Measurements from ENCODE around the gene TEC. TPM values are rescaled to one million over a fixed set of nuclear protein-coding genes. Genes with fewer than 3 reads are reported as not detected.
"Not testable (repeated sequence)": the region's sequence is repeated elsewhere in the genome, so short reads cannot be mapped to it uniquely, and the experiment has no call there.

The TEC gene
- polyA plus RNA-seq, 1 donor from 2014 or later: 4.0 TPM

- not testable (repeated sequence) for H3K27ac Mint-ChIP-seq, H3K4me3 Mint-ChIP-seq, H3K36me3 Mint-ChIP-seq, H3K27me3 Mint-ChIP-seq, H3K4me1 Mint-ChIP-seq
- H3K9me3 Mint-ChIP-seq: peaks cover 7 to 22% (median 11%) of the 10 kb centered on the region in 3 donors
These were observed 16.4 kb upstream of the TEC start for GRCh38 chr4:48286060-48286459.

DNA sequence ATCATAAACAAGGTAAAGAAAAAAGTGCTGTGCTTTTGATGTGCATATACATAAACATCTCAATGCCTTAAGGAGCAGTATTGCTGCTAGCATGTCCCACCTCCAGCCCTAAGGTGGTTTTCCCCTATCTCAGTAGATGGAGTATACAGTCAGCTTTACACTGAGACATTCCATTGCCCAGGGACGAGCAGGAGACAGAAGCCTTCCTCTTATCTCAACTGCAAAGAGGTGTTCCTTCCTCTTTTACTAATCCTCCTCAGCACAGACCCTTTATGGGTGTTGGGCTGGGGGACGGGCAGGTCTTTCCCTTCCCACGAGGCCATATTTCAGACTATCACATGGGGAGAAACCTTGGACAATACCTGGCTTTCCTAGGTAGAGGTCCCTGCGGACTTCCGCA is 16.0 kb upstream of the TEC start:
- not testable (repeated sequence) for H3K36me3 Mint-ChIP-seq, H3K27me3 Mint-ChIP-seq, H3K27ac Mint-ChIP-seq, H3K4me1 Mint-ChIP-seq, H3K4me3 Mint-ChIP-seq
- peaks cover 7 to 23% (median 11%) of the 10 kb centered on the region in 3 donors for H3K9me3 Mint-ChIP-seq

DNA sequence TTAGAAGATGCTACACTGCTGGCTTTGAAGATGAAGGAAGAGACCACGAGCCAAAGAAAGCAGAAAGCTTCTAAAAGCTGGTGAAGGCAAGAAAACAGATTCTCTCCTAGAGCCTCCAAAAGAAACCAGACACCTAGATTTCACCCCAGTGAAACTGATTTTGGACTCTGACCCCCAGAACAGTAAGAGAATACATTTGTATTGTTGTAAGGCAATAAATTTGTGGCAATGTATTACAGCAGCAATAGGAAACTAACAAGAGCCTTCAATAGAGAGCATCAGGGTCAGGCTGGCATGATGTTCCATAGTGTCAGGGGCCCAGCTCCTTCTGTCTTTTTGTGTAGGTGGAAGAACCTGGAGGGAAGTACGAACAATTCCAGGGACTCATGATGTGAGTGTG is 6.0 kb upstream of the TEC start:
- Mint-ChIP-seq H3K9me3 (peaks cover 0 to 2% (median 0%) of the 10 kb centered on the region in 3 donors), H3K4me3 (no peak overlapping the region), H3K4me1 (peaks cover 0 to 8% (median 2%) of the 10 kb centered on the region in 3 donors), H3K36me3 (peaks cover 2% of the 10 kb centered on the region), H3K27ac (peak overlapping the region in 1 of 3 donors; percentile 55), H3K27me3 (no peaks in the 10 kb centered on the region)

DNA sequence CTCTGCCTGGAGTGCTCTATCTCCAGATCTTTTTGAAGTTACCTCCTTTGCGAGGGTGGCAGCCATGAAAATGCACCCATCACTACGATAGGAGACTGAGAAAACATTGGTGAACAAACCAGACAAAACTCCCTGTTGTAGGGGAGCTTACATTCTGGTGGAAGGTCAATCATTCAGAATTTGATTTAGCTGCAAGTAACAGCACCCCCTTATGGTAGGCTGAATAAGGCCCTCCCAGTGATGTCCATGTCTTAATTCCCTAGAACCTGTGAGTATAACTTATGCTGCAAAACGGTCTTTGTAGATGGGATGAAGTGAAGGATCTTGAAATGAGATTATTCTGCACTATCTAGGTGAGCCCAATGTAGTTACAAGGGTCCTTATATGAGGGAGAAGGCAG is 5.6 kb upstream of the TEC start:
- H3K27ac Mint-ChIP-seq: peak overlapping the region in 1 of 3 donors; percentile 55
- H3K9me3 Mint-ChIP-seq: peaks cover 0 to 2% (median 0%) of the 10 kb centered on the region in 3 donors
- H3K4me1 Mint-ChIP-seq: peaks cover 3 to 8% (median 5%) of the 10 kb centered on the region in 3 donors
- H3K4me3 Mint-ChIP-seq: no peak overlapping the region
- H3K36me3 Mint-ChIP-seq: peaks cover 2% of the 10 kb centered on the region
- no peaks in the 10 kb centered on the region for H3K27me3 Mint-ChIP-seq

DNA sequence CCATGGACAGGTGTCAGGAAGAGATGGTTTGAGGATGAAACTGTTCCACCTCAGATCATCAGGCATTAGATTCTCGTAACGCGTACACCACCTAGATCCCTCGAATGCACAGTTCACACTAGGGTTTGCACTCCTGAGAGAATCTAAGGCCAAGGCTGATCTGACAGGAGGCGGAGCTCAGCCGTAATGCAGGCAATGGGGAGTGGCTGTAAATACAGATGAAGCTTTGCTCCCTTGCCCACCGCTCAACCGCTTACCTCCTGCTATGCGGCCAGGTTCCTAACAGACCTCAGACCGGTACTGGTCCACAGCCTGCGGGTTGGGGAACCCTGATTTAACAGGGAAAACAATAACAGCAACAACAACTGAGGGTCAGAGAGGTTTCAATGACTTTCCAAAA is 2.0 kb upstream of the TEC start:
- no peaks in the 10 kb centered on the region for H3K27me3 Mint-ChIP-seq
- H3K9me3 Mint-ChIP-seq: no peaks in the 10 kb centered on the region
- H3K4me1 Mint-ChIP-seq: peaks cover 17 to 25% (median 18%) of the 10 kb centered on the region in 3 donors
- H3K36me3 Mint-ChIP-seq: no peaks in the 10 kb centered on the region
- peak overlapping the region in 1 of 3 donors; percentile 71 for H3K27ac Mint-ChIP-seq
- H3K4me3 Mint-ChIP-seq: peak overlapping the region in 1 of 4 donors; percentile 97

DNA sequence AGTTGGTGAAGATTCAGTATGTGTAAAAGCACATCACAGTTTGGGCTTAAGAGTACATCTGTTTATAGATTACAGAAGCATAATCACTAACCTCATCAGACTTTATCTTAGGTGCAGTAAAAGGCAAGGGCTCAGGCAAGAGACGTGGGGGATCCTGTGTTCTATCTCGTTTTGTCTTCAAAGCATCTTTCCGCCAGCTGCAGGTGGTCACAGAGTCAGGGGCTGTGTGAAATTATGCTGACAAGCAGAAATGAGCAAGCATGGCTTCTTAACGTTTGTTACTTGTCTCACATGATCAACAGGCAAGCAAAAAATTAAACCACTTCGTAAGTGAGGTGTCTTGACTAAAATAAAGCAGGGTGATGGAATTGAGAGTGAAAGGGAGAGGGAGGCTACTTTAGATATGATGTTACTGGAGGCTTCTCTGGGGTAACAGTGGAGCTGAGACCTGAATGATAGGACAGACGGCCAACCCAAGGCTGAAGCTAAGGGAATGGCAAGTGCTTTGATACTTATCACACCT is 1.4 kb upstream of the TEC start:
- H3K9me3 Mint-ChIP-seq: no peaks in the 10 kb centered on the region
- peak overlapping the region in 2 of 4 donors; percentile 94 to 97 for H3K4me3 Mint-ChIP-seq
- peak overlapping the region in 2 of 3 donors; percentile 91 to 95 for H3K27ac Mint-ChIP-seq
- H3K27me3 Mint-ChIP-seq: no peaks in the 10 kb centered on the region
- H3K4me1 Mint-ChIP-seq: peaks cover 17 to 25% (median 20%) of the 10 kb centered on the region in 3 donors
- no peaks in the 10 kb centered on the region for H3K36me3 Mint-ChIP-seq

DNA sequence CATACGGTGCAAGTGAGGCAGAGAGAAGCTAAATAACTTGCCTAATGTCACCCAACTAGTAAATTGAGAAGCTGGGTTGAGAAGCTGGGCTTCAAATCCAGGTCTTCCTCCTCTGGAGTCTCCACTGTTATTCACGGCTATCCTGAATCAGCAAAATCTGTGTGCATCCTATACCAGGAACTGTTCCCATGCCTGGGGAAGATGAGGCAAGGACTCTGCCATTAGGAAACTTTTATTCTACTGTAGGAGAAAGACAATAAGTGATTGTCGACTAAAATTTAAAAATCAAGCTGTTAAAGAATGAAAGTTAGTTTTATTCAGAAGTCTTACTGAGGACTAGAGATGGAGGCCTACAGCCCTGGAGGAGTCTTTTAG is 872 bp upstream of the TEC start:
- Mint-ChIP-seq H3K27me3 (no peaks in the 10 kb centered on the region), H3K9me3 (no peaks in the 10 kb centered on the region), H3K27ac (peak overlapping the region; percentile 91 to 95 (median 94)), H3K4me3 (peak overlapping the region; percentile 94 to 99 (median 98)), H3K36me3 (no peaks in the 10 kb centered on the region), H3K4me1 (peaks cover 17 to 25% (median 22%) of the 10 kb centered on the region in 3 donors)

- H3K9me3 Mint-ChIP-seq: no peaks in the 10 kb centered on the region
- H3K4me1 Mint-ChIP-seq: peaks cover 19 to 25% (median 24%) of the 10 kb centered on the region in 3 donors
- no peaks in the 10 kb centered on the region for H3K27me3 Mint-ChIP-seq
- peaks cover 2% of the 10 kb centered on the region for H3K36me3 Mint-ChIP-seq
- peak overlapping the region; percentile 94 to 99 (median 98) for H3K4me3 Mint-ChIP-seq
- peak overlapping the region; percentile 91 to 95 (median 94) for H3K27ac Mint-ChIP-seq
These were observed 354 bp upstream of the TEC start for GRCh38 chr4:48269861-48270522.

DNA sequence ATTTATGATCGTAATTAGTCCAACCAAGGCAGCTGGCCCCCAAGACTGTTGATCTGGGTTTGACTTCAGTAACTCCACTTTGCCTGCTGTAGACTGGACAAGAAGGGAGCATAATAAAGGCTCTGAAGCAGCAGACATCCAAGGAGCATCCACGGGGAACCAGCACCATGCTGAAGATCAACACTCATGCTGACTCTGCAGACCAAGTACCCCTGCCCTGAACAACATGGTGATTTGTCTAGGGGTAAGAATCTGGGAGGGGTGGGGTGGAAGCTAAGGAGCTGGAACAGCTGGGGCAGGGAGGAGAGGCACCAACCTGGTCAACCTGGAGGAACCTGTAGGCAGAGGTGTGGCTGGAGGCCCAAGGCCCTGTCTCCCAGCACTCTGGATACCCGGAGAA is 2.1 kb downstream of the TEC start:
- Mint-ChIP-seq H3K4me1 (peaks cover 26 to 27% (median 27%) of the 10 kb centered on the region in 3 donors), H3K27me3 (no peaks in the 10 kb centered on the region), H3K27ac (peak overlapping the region in 1 of 3 donors; percentile 59), H3K9me3 (no peaks in the 10 kb centered on the region), H3K36me3 (peaks cover 6% of the 10 kb centered on the region), H3K4me3 (peak overlapping the region in 3 of 4 donors; percentile 12 to 97 (median 77))

GRCh38 chr4:48266781-48267180 is 2.9 kb downstream of the TEC start:
- Mint-ChIP-seq H3K27me3 (no peaks in the 10 kb centered on the region), H3K4me3 (peak overlapping the region in 2 of 4 donors; percentile 10 to 97), H3K4me1 (peaks cover 28 to 29% (median 29%) of the 10 kb centered on the region in 3 donors), H3K27ac (no peak overlapping the region), H3K36me3 (peaks cover 6% of the 10 kb centered on the region), H3K9me3 (no peaks in the 10 kb centered on the region)

DNA sequence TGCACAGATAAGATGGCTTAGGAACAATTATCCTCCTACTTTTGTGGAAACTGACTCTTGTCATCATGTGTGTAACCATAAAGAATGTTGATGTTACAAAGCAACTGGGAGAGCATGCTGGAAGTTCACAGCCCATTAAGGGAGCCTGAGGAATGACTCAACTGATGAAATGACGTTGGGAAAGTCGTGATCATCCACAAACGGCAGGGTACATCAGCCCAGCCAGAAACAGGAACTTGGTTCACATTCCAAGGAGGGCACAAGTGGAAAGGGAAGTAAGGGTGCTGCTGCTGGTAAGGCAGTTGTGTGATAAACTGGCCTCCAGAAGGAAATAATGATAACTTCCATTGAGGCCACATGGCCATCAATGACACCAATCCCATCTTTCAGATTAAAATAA is 6.7 kb downstream of the TEC start:
- no peak overlapping the region for H3K4me3 Mint-ChIP-seq
- H3K9me3 Mint-ChIP-seq: no peaks in the 10 kb centered on the region
- no peaks in the 10 kb centered on the region for H3K27me3 Mint-ChIP-seq
- H3K36me3 Mint-ChIP-seq: peaks cover 17% of the 10 kb centered on the region
- H3K4me1 Mint-ChIP-seq: peaks cover 24 to 34% (median 32%) of the 10 kb centered on the region in 3 donors
- no peak overlapping the region for H3K27ac Mint-ChIP-seq

GRCh38 chr4:48262484-48262883 is 7.2 kb downstream of the TEC start:
- H3K27ac Mint-ChIP-seq: no peak overlapping the region
- no peaks in the 10 kb centered on the region for H3K9me3 Mint-ChIP-seq
- H3K4me1 Mint-ChIP-seq: peaks cover 20 to 34% (median 30%) of the 10 kb centered on the region in 3 donors

DNA sequence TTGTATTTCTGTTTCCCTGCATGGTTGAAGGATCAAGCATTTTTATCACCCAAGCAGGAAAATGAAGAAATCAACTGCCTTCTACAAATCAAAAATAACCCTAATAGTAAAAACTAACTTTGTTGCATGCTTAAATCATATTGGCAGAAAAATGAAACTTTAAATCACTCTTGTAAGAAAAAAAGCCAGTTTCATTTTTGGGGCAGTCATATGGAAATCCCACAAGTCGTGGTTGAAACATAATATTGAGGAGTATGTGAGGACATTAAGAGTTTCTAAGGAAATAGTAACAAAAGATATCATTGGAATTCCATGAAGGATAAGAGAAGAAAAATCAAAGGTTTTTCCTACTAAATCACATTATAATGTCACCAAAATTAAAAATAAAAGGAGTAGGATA is 8.4 kb downstream of the TEC start:
- no peaks in the 10 kb centered on the region for H3K9me3 Mint-ChIP-seq
- H3K4me1 Mint-ChIP-seq: peaks cover 14 to 34% (median 25%) of the 10 kb centered on the region in 3 donors
- no peaks in the 10 kb centered on the region for H3K27me3 Mint-ChIP-seq
- peaks cover 17% of the 10 kb centered on the region for H3K36me3 Mint-ChIP-seq
- peak overlapping the region in 2 of 4 donors; percentile 3 to 79 for H3K4me3 Mint-ChIP-seq
- H3K27ac Mint-ChIP-seq: no peak overlapping the region

More at GRCh38 chr4:48262484-48262883, 7.2 kb downstream of the TEC start:
- Mint-ChIP-seq H3K36me3 (peaks cover 17% of the 10 kb centered on the region), H3K27me3 (no peaks in the 10 kb centered on the region), H3K4me3 (no peak overlapping the region)

DNA sequence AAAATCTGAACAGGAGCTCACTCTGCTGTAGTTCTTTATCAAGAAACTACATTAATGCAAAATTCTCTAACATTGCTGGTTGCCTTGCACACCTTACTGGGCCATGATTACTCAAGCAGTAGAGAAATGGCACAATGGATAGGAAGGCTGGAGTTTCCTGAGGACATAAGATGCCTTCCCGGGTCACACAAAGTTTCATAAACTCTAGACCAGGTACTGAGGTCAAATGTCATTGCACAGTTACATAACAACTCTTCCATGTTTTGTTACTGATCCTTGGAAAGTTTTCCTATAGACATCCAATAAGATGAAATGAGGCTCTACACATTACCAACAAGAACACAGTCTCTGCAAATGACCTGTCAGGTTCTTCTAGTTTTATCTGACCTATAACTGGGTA is 9.9 kb downstream of the TEC start:
- H3K9me3 Mint-ChIP-seq: no peaks in the 10 kb centered on the region
- no peaks in the 10 kb centered on the region for H3K27me3 Mint-ChIP-seq
- H3K36me3 Mint-ChIP-seq: peaks cover 13% of the 10 kb centered on the region
- H3K4me1 Mint-ChIP-seq: peaks cover 17 to 29% (median 25%) of the 10 kb centered on the region in 3 donors
- H3K4me3 Mint-ChIP-seq: no peak overlapping the region
- H3K27ac Mint-ChIP-seq: no peak overlapping the region

DNA sequence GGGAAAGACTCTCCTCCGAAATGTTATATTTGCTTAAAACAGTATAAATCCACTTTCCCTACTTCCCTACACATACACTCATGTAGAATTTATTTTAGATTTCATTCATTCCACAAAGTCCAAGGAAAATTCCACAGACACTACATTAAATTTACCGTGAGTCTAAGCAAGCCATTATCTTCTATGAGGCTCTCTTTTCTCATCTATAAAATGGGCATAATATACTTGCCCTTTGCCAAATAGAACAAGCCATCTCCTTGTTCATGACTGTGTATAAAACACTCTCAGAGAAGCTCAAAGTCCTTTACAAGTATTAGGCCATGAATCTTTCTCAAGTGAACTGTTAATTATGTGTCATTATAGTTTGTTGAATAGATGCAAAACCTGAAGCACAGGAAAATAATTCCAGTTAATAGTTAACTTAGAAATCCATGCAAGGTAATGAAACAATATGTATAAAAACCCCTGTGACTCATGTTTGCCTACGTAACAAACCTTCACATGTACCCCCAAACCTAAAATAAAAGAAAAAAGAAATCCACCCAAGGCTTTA is 10.7 kb downstream of the TEC start:
- no peaks in the 10 kb centered on the region for H3K9me3 Mint-ChIP-seq
- H3K4me1 Mint-ChIP-seq: peaks cover 18 to 29% (median 22%) of the 10 kb centered on the region in 3 donors
- H3K4me3 Mint-ChIP-seq: no peak overlapping the region
- no peak overlapping the region for H3K27ac Mint-ChIP-seq
- H3K27me3 Mint-ChIP-seq: no peaks in the 10 kb centered on the region
- peaks cover 14% of the 10 kb centered on the region for H3K36me3 Mint-ChIP-seq

Data from IgD-negative memory B cell (primary cell).